Occipital lobe (tissue), 2 donors: ENCODE measurements around the gene GAL. TPM values are rescaled to one million over a fixed set of nuclear protein-coding genes. Genes with fewer than 3 reads are reported as not detected.

Experiments used
- DNase-seq: peaks from one replicate; lab custom pipeline; 2025; lab: John Stamatoyannopoulos, UW
- total RNA-seq: library from RNA; depleted of rRNA; stranded (reverse); fragments of >200 nt; gene quantifications from one replicate; pipeline ENCODE4 v1.2.3, GENCODE V29; 2014

Gene GAL
- total RNA-seq, 1 donor from 2014 or later: not detected

DNA sequence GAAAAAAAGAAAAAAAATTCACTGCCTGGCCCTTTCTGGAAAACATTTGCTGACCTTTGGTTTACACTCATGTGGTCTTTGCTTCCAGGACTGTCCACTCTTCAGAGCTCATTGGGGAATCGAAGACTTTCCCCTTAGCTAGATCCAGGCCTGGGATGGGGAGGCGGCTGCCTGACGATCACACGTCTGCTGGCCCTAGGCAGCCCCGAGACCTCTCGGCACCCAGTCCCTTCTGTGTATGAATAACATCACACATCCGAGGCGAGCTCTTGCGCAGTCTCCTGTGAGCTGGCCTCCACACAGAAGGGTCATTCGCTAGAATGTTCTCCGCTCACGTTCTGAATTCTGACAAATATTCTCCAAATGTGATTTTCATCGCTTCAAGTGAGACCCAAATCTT lies 25.7 kb upstream of the GAL start:
- no peak for DNase-seq

DNA sequence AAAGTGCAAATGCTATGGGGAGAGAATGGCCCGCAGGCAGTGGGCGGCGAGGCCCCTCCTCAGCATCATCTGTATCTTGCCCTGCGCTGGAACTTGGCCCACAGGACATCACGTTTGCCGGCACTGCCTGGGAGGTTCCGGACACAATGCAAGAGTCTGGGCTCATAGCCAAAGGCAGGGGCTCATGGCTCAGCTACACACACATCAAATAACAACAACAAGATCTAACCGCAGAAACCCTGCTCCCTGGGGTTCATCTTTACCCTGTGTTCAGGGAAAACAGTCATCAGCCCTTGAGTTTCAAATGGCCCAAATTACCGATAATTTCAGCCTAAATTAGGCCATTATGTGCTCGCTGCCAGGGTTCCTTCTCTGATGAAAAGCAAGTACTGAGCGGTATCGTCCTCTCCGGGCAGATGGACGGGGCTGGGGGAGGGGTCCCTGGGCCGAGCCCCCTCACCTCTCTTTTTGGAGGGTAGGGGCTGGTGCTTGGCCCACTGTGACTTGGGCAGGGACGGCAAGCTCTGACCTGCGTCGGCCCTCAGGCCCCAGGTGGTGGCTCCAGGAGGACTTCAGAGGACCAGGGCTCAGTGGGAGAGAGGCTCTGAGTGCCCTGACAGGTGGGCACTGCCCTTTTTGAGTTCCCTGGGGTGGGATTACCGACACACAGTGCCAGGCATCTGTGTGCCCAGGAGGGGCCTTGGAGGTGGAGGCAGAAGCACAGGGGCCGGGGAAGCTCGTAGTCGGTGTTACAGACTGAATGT lies 25.0 kb upstream of the GAL start:
- DNase-seq: no peak

DNA sequence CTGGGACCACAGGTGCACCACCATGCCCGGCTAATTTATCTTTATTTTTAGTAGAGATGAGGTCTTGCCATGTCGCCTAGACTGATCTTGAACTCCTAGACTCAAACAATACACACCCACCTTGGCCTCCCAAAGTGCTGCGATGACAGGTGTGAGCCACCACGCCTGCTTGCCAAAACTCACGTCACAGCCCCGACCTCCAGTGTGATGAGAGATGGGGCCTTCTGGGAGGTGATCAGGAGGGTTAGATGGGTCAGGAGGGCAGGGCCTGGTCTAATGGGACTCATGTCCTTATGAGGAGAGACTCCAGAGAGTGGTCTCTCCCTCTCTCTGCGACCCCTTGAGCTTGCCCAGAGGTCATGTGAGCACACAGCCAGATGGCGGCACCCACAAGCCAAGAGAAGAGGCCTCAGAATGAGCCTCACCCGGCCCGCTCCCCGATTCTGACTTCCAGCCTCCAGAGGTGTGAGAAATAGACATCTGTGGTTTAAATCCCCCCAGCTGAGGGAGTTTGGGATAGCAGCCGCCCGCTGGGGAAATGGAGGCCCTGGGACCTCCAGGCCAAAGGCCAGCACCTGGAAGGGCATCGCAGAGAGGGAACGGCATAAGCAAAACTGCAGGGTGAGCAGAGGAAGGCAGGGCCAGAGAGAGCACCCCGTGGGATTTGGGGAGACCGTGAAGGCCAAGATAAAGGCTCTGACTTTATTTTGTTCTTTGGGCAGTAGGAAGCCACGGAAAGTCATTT lies 24.1 kb upstream of the GAL start:
- no peak for DNase-seq

DNA sequence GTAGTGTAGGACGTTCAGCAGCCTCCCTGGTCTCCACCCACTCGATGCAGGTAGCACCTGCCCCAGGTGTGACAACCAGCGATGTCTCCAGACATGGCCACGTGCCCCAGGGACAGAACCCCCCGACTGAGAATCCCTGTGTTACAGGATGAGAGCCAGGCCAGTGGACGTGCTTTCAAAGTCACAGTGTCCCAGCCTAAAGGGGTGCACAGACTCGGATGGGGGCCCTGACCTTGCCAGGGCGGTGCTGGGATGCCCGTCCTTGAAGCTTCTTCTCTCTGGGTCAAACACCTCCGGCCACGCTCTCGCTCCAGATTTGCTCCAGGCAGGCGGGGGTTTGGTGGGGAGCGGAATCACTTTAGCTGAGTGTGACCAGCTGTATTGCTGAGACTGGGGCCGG lies 23.3 kb upstream of the GAL start:
- no peak for DNase-seq

DNA sequence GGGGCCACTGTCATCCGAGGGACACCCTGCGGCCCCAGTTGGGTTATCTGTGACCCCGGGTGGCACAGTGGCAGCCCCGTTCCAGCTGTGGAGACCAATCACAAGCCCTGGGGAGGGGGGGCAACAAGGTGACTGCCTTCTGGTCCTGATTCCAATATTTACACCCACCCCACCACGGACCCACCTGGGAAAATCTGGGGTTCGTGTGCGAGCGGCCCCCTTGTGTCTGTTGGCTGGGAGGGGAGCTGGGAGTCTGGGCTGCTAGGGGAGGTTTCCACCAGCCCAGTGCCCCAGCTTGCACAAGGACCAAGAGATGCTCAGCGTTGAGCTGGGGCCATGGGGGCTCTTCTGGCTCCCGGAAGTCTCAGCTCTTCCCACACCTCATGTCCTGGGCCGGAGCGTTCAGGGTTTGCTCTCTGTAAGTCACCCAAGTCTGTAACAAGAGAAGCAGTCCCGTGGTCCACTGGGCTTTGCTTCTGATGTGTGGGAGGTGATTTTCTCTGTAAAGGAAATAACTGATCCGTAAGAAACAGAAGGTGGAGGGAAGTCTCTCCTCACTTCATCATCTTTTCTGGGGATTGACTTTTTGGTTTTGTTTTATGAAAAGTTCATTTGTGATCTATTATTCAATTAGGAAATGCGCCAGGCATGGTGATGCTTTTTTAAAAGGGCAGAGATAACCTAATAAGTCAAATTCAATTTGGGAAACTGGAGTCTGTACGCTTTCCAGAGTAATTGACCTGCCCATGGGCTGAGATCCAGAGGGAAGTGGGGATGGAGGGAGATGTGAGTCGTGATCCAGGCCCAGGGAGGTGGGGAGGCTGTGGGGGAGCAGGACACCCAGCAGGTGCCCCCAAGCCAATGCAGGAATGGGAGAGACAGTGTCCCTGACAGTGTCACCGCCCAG lies 22.4 kb upstream of the GAL start:
- no peak for DNase-seq

DNA sequence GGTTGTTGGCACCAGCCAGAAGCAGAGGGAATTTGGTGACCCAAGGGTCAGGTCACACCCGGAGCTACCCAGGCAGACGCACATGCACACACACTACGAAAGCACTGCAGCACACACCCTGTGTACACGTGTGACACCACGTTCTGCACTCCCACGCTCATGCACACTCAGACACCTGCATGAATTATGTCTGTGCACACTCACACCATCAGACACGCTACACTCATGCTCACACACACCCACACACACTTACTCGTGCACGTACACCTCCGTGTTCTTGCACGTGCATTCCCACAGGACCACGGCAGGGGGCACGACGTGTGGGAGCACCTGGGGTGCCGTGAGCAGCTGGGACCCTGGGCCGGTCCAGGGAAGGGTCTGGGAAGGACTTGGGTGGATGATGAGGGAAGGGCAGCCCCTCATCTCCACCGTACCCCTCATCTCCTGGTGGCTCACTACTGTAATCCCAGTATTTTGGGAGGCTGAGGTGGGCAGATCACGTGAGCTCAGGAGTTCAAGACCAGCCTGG lies 20.8 kb upstream of the GAL start:
- no peak for DNase-seq

DNA sequence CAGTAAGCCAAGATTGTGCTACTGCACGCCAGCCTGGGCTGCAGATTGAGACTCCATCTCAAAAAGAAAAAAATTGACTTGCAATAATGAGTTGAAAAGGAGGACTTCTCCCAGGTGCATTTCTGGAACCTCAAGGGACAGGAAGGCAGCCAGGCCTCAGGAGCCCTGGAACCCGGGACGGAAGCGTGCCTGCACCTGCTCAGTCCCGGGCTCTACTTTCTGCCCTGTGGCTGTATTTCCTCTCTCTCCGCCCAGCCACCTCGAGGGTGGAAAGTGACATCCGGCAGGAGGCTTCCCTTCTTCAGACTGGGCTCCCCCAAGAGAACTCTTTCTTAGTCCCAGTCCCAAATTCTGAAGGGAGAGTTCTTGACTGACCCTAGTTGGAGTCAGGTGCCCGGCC lies 20.2 kb upstream of the GAL start:
- no peak for DNase-seq

DNA sequence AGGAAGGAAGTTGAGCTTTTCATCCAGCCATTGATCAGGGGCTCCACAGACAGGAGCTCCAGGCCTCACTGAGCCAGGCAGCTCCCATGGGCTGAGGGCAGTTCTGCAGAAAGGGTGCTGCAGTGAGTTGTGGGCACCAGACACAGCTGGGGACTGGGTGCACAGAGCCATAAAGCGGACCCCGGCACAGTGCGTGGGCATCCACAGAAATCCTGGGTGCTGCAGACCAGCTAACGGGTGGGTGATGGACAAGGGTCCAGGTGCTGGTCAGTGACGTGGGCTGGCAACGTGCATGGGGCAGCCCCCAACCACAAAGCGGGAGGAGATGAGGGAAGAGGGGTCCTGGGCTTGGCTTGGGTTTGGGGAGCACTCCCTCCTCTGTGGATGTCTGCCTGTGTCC lies 19.4 kb upstream of the GAL start:
- DNase-seq: no peak

DNA sequence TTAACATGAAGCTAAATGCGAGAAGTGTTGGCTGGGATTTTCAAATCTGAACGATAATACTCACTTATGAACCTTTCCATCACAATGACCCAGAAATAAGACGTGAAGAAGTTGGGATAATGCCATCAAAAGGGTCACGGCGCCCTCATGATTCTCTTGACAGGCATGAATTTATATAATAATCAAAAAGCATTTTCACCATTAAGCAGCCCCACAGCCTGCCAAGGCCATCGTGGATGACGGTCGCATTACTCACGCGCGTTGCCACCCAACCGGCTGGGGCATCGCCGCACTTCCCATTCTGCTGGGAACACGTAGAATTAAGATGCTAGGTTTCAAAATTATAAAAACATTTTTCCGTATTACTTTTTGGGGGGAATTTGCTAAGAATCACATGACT lies 18.9 kb upstream of the GAL start:
- DNase-seq: no peak

DNA sequence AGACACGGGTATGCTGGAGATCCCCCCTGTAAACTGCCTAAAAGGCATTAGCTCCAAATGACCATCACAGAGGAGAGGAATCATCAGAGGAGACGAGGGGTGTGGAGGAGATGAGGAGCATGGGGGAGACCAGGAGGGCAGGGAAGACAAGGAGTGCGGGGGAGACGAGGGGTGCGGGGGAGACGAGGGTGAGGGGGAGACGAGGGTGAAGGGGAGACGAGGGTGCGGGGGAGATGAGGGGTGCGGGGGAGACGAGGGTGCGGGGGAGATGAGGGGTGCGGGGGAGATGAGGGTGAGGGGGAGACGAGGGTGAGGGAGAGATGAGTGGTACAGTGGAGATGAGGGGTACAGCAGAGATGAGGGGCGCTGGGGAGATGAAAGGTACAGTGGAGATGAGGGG lies 17.5 kb upstream of the GAL start:
- no peak for DNase-seq

DNA sequence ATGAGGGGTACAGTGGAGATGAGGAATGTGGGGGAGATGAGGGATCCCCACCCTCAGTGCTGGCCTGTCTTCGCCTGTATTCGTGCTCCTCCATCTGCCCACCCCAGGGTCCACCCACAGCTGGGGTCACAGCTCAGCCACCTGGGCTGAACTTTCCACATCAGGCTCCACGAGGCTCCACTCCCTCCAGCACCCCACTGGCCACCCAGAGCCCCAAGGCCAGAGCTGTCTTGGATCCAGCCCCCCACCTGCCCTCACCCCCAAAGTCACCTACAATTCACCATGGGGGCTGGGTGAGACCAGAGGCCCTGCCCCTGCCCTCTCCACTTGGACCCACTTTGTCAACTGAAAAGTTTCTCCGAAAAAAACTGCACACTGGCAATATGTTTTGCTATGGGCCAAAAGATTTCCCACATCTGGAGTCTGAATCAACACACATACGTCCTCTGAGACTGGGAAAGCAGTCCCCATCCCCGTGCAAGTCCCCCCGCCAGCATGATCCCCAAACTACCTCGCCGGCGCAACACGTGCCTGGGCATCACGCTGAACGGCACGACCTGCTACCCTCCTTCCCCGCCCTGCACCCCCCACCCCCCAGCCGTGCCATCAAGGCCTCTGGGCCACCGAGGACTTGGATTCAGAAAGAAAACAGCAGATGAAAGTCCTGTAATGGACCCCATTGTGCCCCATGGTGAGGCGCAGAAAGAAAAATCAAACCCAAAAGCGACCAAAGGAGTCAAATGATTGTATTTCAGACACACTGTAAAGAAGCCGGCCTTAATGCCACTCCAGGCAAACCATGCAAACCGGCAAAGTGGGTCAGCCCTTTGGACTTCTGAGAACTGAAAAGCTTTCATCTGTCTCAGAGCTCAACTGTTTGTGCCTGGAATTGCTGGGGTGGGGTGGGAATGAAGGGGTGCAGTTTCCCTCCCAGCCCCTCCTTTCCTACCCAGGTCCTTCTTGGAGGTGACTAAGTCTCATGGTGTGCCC lies 16.5 kb upstream of the GAL start:
- DNase-seq: no peak

DNA sequence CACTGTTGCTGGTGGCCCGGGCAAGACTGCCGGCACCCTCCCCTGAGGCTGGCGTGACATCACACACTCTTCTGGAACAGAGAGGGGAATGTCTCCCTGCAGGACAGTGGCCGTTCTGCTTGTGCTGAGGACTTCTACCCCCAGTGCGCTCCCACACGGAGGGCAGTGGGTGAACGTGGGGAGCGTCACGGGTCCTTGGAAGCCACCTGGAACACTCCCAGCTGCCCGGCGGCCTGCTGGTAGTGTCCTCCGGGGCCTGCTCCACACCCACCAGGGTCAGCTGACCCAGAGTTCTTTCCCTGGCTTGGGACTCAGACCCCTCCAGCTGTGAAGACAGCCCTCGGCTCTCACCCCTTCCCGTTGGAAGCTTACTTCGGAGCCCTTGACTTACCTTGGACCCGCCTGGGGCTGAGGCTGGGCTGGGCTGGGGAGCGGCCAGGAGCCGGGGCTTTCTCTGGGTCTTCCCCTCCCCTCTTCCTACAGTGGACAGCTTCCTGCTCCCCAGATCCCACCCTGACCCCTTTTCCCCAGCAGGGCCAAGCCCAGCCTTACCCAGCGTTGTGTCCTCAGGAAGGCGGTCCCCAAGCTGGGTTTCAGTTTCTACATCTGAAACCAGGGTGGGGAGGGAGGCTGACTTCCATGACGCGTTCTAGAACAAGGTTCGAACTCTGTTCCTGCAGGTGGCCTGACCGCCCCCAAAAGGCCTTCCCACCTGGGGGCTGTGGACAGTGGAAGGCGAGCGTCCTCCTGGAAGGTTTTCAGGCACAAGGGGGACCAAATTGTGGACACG lies 14.8 kb upstream of the GAL start:
- no peak for DNase-seq

DNA sequence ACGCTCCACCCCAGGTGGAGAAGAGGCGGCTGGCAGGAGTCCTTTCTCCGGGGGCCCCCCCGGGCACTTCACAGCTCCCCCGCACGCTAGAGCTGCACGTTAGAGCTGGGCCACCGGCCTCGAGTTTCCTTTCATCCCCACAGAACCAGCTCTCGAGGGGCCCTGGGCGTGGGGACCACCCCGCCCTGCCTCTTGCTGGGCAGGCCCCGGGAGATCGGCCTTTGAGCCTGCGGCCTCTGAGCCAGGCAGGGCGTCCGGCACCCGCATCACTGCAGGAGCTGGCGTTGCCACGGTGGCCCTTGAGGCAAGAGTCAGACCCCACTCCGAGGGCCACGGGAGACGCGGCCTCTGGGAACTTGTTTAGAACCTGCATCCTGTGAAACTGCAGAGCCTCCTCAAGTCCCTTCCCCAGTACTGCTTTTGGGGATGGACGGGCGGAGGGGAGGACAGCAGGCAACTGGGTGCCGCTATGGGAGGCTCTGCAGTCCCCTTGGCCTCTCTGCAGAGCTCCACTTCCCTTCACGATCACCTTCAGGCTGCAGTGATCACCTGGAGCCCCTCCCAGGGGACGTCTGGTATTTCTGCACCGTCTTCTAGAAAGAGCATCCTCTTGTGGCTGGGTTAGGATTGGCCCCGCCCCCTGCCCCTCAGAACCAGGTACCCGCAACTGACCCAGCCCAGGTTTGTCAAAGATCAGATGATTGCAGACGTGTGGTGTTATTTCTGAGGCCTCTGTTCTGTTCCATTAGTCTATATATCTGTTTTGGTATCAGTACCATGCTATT lies 13.9 kb upstream of the GAL start:
- no peak for DNase-seq

DNA sequence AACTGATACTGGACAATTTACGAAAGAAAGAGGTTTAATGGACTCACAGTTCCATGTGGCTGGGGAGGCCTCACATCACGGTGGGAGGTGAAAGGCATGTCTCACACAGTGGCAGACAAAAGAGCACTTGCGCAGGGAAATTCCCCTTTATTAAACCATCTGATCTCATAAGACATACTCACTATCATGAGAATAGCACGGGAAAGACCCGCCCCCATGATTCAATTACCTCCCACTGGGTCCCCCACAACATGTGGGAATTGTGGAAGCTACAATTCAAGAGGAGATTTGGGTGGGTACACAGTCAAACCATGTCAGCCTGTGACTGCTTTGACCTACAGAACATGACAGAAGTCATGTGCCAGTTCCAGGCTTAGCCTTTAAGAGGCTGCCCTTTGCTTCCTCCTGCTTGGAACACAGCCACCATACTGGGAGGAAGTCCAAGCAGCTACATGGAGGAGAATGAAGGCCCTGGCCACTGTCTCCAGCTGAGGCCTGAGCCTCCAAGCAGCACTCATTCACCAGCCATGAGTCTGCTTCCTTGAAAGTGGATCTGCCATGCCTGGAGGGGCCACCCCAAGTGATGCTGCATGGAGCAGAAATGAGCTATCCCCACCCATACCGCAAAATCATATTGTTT lies 10.9 kb upstream of the GAL start:
- DNase-seq: no peak

DNA sequence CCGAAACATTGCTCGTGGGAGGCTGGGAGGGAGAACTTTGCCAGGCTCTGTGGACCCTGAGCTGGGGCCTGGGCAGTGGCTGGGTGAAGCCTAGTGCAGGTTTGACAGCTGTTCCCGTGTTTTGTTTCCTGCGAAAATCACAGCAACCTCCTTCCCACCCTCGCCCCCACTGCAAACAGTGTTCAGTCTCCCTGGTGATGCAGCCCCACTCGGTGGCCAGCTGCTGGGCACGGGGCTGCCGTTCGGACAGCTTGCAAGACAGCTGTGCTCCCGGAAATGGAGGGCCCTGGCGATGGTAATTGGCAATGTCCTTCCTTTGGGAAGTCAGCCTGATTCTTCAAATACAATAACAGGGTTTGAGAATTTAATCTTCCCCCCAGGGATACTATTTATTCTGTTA lies 10.4 kb upstream of the GAL start:
- no peak for DNase-seq

DNA sequence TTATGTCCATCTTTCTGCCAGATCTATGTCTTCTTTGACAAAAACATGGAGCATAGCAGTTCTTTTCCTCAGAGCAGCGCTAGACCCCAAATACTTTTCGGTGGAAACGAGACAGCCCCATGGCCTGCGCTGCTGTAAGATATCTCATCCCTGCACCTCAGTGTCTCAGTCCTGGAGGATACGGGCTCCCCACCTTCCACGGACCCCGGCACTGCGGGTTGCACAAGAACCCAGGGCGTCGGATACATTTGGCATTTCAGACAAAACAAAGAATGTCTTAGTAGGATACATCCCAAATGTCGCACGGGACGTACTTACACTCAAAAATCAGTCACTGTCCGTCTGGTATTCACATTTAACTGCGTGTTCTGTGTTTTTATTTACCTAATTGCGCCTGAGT lies 9.9 kb upstream of the GAL start:
- DNase-seq: no peak

DNA sequence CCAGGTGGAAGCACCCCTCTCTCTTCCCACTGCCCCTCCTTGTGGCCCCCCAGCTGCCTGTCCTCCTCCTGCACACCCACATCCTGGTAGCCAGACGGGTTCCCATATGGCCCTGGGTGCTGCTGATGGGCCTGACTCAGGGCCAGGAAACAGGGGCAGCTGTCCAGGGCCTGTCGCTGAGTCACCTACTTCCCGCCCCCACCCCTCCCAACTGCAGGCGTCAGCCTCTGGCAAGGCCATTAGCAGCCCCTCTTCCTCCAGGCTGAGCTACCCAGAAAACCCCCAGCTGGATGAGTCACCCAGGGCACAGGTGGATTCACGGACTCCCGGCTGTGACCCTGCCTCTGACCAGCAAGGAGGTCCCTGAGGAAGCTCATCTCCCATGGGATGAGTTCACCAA lies 6.9 kb upstream of the GAL start:
- no peak for DNase-seq

DNA sequence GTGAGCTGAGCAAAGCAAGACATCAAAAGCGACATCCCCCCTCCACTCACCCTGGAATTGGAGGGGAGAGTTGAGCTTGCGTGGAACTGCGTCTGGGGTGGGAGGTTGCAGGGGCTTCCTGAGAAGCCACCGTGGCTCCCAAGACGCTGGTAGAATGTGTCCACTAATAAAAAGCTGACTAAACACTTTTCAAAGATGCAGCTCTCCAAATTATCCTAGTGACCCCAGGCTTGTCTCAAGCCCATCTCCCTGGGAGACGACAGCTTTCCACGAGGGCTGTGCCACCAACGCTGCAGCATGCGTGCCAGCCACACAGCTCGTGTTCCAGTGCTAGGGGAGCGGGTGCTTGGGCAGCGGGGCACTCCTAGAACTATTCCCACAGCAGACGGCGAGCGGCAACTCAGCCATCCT lies 6.3 kb upstream of the GAL start:
- DNase-seq: no peak
